ENCODE results near the gene CDC42BPA. TPM values are rescaled to one million over a fixed set of nuclear protein-coding genes. Genes with fewer than 3 reads are reported as not detected.

The CDC42BPA gene
- total RNA-seq, 1 experiment from 2014 or later, result 48.6 TPM

GRCh38 chr1:226990133-226990716, 328.1 kb downstream of the CDC42BPA start:
- TF ChIP-seq CTCF (IDR thresholded peaks at IDR 0.05; ENCODE audit: unreplicated experiment), result no peak

GRCh38 chr1:226989085-226989920, 329.0 kb downstream of the CDC42BPA start:
- H3K27me3 Mint-ChIP-seq (ENCODE audit: unreplicated experiment), result no peaks in the 10 kb centered on the region
- BruUV-seq (replicated peaks), result no TSS peak
- no peaks in the 10 kb centered on the region for H3K4me1 Mint-ChIP-seq (ENCODE audit: low read depth, unreplicated experiment)
- TF ChIP-seq CTCF (IDR thresholded peaks at IDR 0.05; ENCODE audit: unreplicated experiment), result no peak
- H3K4me3 Mint-ChIP-seq (ENCODE audit: low read depth, unreplicated experiment), result no peak overlapping the region
- H3K27ac Mint-ChIP-seq (ENCODE audit: unreplicated experiment), result no peak overlapping the region
- DNase-seq, result no peak
- no peaks in the 10 kb centered on the region for H3K9me3 Mint-ChIP-seq (ENCODE audit: low read depth, unreplicated experiment)
- CTCF ChIA-PET, result no interaction called here
- peaks cover 29% of the 10 kb centered on the region for H3K36me3 Mint-ChIP-seq (ENCODE audit: insufficient read depth, unreplicated experiment)
- intact Hi-C loops (cut with micrococcal nuclease; ENCODE audit: unreplicated experiment), result no loop called here

More at GRCh38 chr1:226990133-226990716, 328.1 kb downstream of the CDC42BPA start:
- Mint-ChIP-seq H3K4me1 (ENCODE audit: low read depth, unreplicated experiment) (no peaks in the 10 kb centered on the region), H3K4me3 (ENCODE audit: low read depth, unreplicated experiment) (no peak overlapping the region), H3K27ac (ENCODE audit: unreplicated experiment) (no peak overlapping the region), H3K36me3 (ENCODE audit: insufficient read depth, unreplicated experiment) (peaks cover 21% of the 10 kb centered on the region), H3K9me3 (ENCODE audit: low read depth, unreplicated experiment) (no peaks in the 10 kb centered on the region), H3K27me3 (ENCODE audit: unreplicated experiment) (no peaks in the 10 kb centered on the region)
- no TSS peak for BruUV-seq (replicated peaks)
- intact Hi-C loops (cut with micrococcal nuclease; ENCODE audit: unreplicated experiment), result no loop called here
- CTCF ChIA-PET, result no interaction called here
- DNase-seq, result no peak

- no peaks in the 10 kb centered on the region for H3K9me3 Mint-ChIP-seq (ENCODE audit: low read depth, unreplicated experiment)
- no peak for TF ChIP-seq CTCF (IDR thresholded peaks at IDR 0.05; ENCODE audit: unreplicated experiment)
- CTCF ChIA-PET, result no interaction called here
- no TSS peak for BruUV-seq (replicated peaks)
- H3K4me3 Mint-ChIP-seq (ENCODE audit: low read depth, unreplicated experiment), result no peak overlapping the region
- no peaks in the 10 kb centered on the region for H3K27me3 Mint-ChIP-seq (ENCODE audit: unreplicated experiment)
- H3K27ac Mint-ChIP-seq (ENCODE audit: unreplicated experiment), result no peak overlapping the region
- peak; percentile 40 for DNase-seq
- H3K4me1 Mint-ChIP-seq (ENCODE audit: low read depth, unreplicated experiment), result no peaks in the 10 kb centered on the region
- intact Hi-C loops (cut with micrococcal nuclease; ENCODE audit: unreplicated experiment), result no loop called here
- H3K36me3 Mint-ChIP-seq (ENCODE audit: insufficient read depth, unreplicated experiment), result peaks cover 30% of the 10 kb centered on the region
Measured at GRCh38 chr1:226988334-226988666, 330.0 kb downstream of the CDC42BPA start.

- Mint-ChIP-seq H3K9me3 (ENCODE audit: low read depth, unreplicated experiment) (no peaks in the 10 kb centered on the region), H3K4me3 (ENCODE audit: low read depth, unreplicated experiment) (no peak overlapping the region), H3K36me3 (ENCODE audit: insufficient read depth, unreplicated experiment) (peaks cover 35% of the 10 kb centered on the region), H3K27ac (ENCODE audit: unreplicated experiment) (no peak overlapping the region), H3K27me3 (ENCODE audit: unreplicated experiment) (no peaks in the 10 kb centered on the region), H3K4me1 (ENCODE audit: low read depth, unreplicated experiment) (no peaks in the 10 kb centered on the region)
- no TSS peak for BruUV-seq (replicated peaks)
- intact Hi-C loops (cut with micrococcal nuclease; ENCODE audit: unreplicated experiment), result no loop called here
- TF ChIP-seq CTCF (IDR thresholded peaks at IDR 0.05; ENCODE audit: unreplicated experiment), result no peak
- CTCF ChIA-PET, result no interaction called here
- no peak for DNase-seq
Measured at GRCh38 chr1:226987623-226988333, 330.5 kb downstream of the CDC42BPA start.

Data from Calu3 (cell line).